HT1080 (cell line): ENCODE measurements around the gene MYL2. TPM values are rescaled to one million over a fixed set of nuclear protein-coding genes. Genes with fewer than 3 reads are reported as not detected.
"Not testable (repeated sequence)": the region's sequence is repeated elsewhere in the genome, so short reads cannot be mapped to it uniquely, and the experiment has no call there.

ENCODE experiments used
- DNase-seq: peaks from one replicate; pipeline ENCODE4 v3.0.0-alpha.2; 2015; ENCODE audit warnings: low read depth
- polyA plus RNA-seq, 2 experiments: library from polyadenylated mRNA; depleted of rRNA; stranded (reverse); fragments of >200 nt; gene quantifications; 2 replicates each; pipeline ENCODE4 v1.2.3, GENCODE V29; 2015
- total RNA-seq: library from RNA; depleted of rRNA; stranded (reverse); fragments of >200 nt; shearing (Covaris generic); gene quantifications from 2 replicates; pipeline ENCODE4 v1.2.3, GENCODE V29; 2014; rRNA removed

The MYL2 gene
- total RNA-seq: not detected in 2 replicates
- polyA plus RNA-seq (2015; cell fraction: cytosol; rRNA removed): 0.14 TPM in 1 of 2 replicates, not detected in the other
- polyA plus RNA-seq (2015; cell fraction: nucleus; rRNA removed): 0.85 TPM in 1 of 2 replicates, not detected in the other

GRCh38 chr12:110920324-110920910 is at the start of gene MYL2:
TSS of gene MYL2 (minus strand) at chr12:110920579. CDS start at chr12:110920529, 50 bp downstream.
- DNase-seq: no peak

DNA sequence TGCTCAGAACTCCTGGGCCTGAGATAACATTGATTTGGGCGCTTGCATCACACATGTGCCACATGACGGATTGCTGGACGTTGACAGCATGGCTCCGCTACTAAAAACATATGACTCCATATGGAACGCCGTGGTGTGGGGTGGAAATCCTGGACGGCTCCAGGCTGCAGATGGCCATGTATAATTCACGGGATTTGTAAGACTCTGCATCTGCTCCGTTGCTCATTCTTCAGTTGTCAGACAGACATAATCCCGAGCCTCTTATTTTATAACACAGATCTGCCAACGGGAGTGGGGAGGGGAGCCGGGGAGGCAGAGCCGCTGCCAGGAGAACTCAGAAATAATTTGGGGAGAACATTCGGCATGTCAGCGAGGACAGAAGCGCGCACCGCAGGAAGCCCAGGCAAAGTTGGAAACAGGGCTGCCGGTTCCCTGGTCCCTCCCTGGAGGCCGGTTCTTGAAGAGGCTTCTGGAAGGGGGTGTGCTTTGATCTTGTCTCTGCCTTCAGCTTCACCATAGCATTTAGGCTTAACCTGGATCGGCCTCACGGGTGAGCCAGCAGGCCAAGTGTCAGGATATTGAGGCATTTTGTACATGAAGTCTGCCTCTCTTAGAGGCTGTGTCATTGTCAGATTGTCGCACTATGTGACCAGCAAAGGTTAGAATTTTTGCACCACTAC is 45.8 kb upstream of the MYL2 start:
- DNase-seq: no peak

GRCh38 chr12:110965574-110965973 is 45.2 kb upstream of the MYL2 start:
- peak; percentile 5 for DNase-seq

DNA sequence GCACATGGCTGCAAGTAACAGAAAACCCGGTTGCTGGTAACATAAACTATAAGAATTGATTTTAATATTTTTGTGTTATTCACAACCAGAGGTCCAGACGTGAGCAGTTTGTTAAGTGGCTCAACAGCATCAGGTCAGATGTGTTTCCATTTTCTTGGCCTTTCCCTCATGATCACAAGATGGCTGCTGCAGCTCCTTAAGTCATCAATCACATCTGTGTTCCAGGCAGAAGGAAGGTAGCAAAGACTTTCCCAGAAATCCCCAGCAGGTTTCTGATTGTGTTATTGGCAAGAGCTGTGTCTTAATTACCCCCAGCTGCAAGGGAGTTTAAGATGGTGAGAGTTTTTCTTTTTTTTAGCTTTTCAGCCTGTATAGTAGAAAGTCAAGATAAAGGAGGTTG is 40.4 kb upstream of the MYL2 start:
- no peak for DNase-seq

- peak; percentile 71 for DNase-seq
These were observed 37.3 kb upstream of the MYL2 start for GRCh38 chr12:110957652-110958051.

DNA sequence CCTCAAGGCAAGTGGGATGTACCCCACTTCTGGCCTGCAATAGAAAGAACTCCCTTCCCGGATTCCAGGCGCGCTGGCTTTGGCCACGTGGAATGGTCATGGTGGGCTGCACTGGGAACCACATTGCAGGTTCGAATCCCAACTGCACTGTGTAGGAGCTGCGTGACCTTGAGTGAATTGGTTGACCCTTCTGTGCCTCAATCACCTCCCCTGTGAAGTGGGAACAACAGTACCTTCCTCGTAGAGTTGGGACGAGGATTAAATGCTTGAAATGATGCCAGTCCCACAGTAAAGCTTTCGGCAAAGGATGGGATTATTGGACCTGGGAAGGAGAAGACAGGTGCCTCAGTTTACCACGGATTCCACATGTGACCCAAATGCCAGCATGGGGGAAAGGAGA is 36.8 kb upstream of the MYL2 start:
- no peak for DNase-seq

DNA sequence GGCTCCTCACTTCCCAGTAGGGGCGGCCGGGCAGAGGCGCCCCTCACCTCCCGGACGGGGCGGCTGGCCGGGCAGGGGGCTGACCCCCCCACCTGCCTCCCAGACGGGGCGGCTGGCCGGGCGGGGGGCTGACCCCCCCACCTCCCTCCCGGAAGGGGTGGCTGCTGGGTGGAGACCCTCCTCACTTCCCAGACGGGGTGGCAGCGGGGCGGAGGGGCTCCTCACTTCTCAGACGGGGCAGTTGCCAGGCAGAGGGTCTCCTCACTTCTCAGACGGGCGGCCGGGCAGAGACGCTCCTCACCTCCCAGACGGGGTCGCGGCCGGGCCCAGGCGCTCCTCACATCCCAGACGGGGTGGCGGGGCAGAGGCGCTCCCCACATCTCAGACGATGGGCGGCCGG is 30.5 kb upstream of the MYL2 start:
- not testable (repeated sequence) for DNase-seq

GRCh38 chr12:110950466-110950865 is 30.1 kb upstream of the MYL2 start:
- not testable (repeated sequence) for DNase-seq

GRCh38 chr12:110948041-110948440 is 27.7 kb upstream of the MYL2 start:
- no peak for DNase-seq

DNA sequence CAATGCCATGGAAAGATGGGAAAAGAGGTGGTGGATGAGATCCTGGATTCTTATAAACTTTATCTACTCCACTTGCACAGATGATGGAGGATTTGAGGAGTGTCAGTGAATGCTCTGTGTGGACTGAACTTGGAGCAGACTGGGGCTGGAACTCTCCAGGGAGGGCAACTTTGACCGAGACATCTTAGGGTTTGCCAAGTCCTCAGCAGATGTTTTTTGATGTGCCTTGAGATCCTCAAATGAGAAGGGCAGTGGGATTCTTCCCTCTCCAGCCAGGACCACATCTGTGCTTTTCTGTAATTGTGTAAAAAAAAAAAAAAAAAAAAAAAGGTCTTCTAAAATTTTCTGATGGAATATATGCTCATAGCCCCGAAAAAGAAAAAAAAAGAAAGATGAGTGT is 23.0 kb upstream of the MYL2 start:
- no peak for DNase-seq

- no peak for DNase-seq
These were observed 21.0 kb upstream of the MYL2 start for GRCh38 chr12:110941391-110941790.

- DNase-seq: no peak
These were observed 20.6 kb upstream of the MYL2 start for GRCh38 chr12:110940933-110941332.

GRCh38 chr12:110940296-110940695 is 19.9 kb upstream of the MYL2 start:
- no peak for DNase-seq

- DNase-seq: peak; percentile 29
These were observed 16.8 kb upstream of the MYL2 start for GRCh38 chr12:110937104-110937641.

DNA sequence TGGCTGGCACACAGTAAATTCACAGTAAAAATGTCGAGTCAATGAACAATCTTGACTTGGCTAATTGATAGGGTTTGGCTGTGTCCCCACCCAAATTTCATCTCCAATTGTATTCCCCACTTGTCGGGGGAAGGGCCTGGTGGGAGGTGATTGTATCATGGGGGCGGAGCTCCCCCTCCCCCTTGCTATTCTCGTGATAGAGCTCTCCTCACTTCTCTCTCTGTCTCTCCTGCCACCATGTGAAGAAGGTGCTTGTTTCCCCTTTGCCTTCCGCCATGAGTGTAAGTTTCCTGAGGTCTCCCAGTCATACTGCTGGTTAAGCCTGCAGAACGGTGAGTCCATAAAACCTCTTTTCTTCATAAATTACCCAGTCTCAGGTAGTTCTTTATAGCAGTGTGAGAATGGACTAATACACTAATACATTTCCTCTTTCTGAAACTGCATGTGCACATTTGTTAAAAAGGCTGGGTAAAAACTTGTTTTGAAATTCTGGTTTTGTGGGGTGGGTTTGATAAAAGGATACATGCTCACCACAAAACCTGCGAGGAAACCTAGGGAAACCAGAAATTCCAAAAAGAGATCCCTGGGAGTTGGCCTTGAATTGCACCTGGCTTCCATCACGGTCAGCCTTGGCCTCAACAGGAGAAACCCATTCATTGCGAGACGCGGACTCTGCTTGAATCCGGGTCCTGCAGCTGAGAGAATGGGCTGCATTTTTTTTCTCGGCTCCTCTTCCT is 16.2 kb upstream of the MYL2 start:
- DNase-seq: no peak

- DNase-seq: no peak
These were observed 15.2 kb upstream of the MYL2 start for GRCh38 chr12:110935588-110935987.

DNA sequence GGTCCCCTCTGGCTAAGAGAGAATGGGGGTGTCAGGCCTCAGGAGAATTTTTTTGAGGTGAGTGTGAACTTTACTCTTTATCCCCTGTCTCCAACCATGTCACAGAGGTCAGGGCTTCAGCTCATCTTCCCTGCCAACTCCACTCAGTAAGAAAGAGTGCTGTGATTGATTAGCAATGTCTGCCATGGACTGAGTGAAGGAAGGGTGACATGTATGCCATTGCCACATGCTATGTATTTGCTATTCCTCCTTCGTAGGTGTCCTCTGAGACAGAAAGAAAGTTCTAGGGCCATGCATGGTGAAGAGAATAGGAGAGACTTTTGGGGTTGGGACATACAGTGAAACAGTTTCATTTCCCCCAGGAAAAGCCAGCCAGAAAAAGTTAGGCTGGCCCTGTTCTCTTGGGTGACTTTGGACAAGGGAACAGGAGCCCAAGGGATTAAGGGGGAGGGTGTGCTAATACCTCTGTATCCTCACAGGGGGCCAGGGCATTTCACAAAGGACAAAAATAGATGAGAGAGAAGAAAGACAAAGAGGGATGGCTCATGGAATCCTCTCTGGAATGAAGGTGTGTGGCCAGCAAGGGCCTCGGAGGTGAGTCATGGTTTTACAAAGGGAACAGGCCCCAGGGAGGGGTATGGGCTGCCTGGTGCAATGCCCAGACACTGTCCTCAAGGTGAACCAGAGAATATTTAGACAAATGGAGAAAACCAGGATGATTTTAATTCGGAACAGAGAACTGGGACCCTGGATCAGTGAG is 13.9 kb upstream of the MYL2 start:
- DNase-seq: peak; percentile 53

DNA sequence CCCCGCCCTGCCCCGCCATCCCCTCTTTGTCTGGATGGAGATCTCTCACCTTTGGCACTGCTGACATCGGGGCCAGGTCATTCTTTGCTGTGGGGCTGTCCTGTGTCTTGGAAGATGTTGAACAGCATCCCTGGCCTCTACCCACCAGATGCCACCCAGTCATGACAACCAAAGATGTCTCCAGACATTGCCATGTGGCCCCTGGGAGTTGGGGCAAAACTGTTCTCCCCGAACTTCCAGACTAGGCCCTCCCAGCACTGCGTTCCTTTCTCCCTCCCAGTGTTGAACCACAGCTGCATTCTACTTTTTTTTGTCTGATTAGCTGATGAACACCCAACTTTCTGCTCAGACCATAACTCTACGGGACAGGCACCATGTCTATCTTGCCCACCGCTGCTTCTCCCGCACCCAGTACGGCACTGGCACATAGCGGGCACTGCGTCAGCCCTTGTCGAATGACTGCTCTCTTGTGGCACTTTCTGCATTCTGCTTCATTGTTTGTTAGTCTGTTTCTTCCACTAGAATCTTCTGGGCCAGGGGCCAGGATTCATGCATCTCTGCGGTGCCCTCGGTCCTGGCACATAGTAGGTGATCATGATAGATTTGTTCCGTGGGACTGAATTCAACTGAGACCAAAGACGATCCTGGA is 13.1 kb upstream of the MYL2 start:
- DNase-seq: no peak

- DNase-seq: no peak
These were observed 11.7 kb upstream of the MYL2 start for GRCh38 chr12:110932046-110932445.

GRCh38 chr12:110931315-110931728 is 10.9 kb upstream of the MYL2 start:
- DNase-seq: no peak
